Ascending aorta (tissue), 2 donors: Measurements from ENCODE around the gene RABGAP1L. TPM values are rescaled to one million over a fixed set of nuclear protein-coding genes. Genes with fewer than 3 reads are reported as not detected.
A peak's percentile ranks its signal among the peaks of the same experiment; 100 is the strongest.

Source experiments
- DNase-seq, 2 donors: peaks; one replicate each; pipeline ENCODE4 v3.0.0-alpha.2; 2019; ENCODE audit warnings: low spot score in 2 of 2
- H3K27ac ChIP-seq, 2 donors: fragments of 200-600 bp; sonication (generic); one replicate each; pipeline ENCODE4 v1.5.1; 2016 to 2017; ENCODE audit warnings: mild to moderate bottlenecking in 1 of 2
- H3K27me3 ChIP-seq: fragments of 200-600 bp; sonication (generic); one replicate; pipeline ENCODE4 v1.5.1; 2017
- H3K36me3 ChIP-seq, 2 donors: fragments of 200-600 bp; sonication (generic); one replicate each; pipeline ENCODE4 v1.5.1; 2016
- H3K4me1 ChIP-seq, 2 donors: fragments of 200-600 bp; sonication (generic); one replicate each; pipeline ENCODE4 v1.5.1; 2016 to 2017; ENCODE audit warnings: mild to moderate bottlenecking in 1 of 2
- H3K4me3 ChIP-seq, 2 donors: fragments of 200-600 bp; sonication (generic); one replicate each; pipeline ENCODE4 v1.5.1; 2016 to 2017; ENCODE audit warnings: mild to moderate bottlenecking in 1 of 2
- H3K9me3 ChIP-seq, 2 donors: fragments of 200-600 bp; sonication (generic); one replicate each; pipeline ENCODE4 v1.5.1; 2016
- CTCF ChIP-seq, 3 experiments: fragments of 200-600 bp in 2 of 3; fragments of 450-650 bp in 1 of 3; sonication (generic) in 2 of 3; IDR thresholded peaks; one replicate each; pipeline ENCODE4 v1.5.1; 2016 to 2019; ENCODE audit warnings: antibody characterized with exemption in 3 of 3, mild to moderate bottlenecking in 1 of 3, moderate library complexity in 1 of 3
- intact Hi-C: fragments of 100-400 bp; cut with DNase I; formaldehyde crosslinking; loops from one replicate; pipeline ENCODE4 v1.15.1; 2023
- total RNA-seq: library from RNA; depleted of rRNA; stranded (reverse); fragments of >200 nt; gene quantifications from one replicate; pipeline ENCODE4 v1.1.0, GENCODE V29; 2016

The RABGAP1L gene
- total RNA-seq, 1 donor from 2014 or later: 48.4 TPM

- Histone ChIP-seq H3K27me3 (no peaks in the 10 kb centered on the region), H3K27ac (no peak overlapping the region), H3K4me3 (no peak overlapping the region), H3K4me1 (no peaks in the 10 kb centered on the region), H3K9me3 (no peaks in the 10 kb centered on the region), H3K36me3 (peaks cover 0 to 11% of the 10 kb centered on the region in 2 donors)
- no peak for TF ChIP-seq CTCF (IDR thresholded peaks at IDR 0.05)
- intact Hi-C loops: no loop called here
- DNase-seq: no peak
These were observed 817.3 kb downstream of the RABGAP1L start for GRCh38 chr1:174976436-174977108.

GRCh38 chr1:174982971-174983689 lies 823.8 kb downstream of the RABGAP1L start:
- Histone ChIP-seq H3K36me3 (peaks cover 0 to 11% of the 10 kb centered on the region in 2 donors), H3K9me3 (no peaks in the 10 kb centered on the region), H3K27ac (no peak overlapping the region), H3K27me3 (no peaks in the 10 kb centered on the region), H3K4me3 (no peak overlapping the region), H3K4me1 (no peaks in the 10 kb centered on the region)
- intact Hi-C loops: loop anchor here (1.0 kb wide), 1 partner anchor 215 kb away; no protein-coding TSS in a partner anchor
- DNase-seq: no peak
- TF ChIP-seq CTCF (IDR thresholded peaks at IDR 0.05): peak; percentile 45 to 62 (median 49)

- intact Hi-C loops: no loop called here
- Histone ChIP-seq H3K36me3 (peaks cover 0 to under 1% of the 10 kb centered on the region in 2 donors), H3K9me3 (no peaks in the 10 kb centered on the region), H3K4me3 (no peak overlapping the region), H3K27me3 (no peaks in the 10 kb centered on the region), H3K27ac (no peak overlapping the region), H3K4me1 (no peaks in the 10 kb centered on the region)
- no peak for DNase-seq
- no peak for TF ChIP-seq CTCF (IDR thresholded peaks at IDR 0.05)
These were observed 825.6 kb downstream of the RABGAP1L start for GRCh38 chr1:174984952-174985351.

DNA sequence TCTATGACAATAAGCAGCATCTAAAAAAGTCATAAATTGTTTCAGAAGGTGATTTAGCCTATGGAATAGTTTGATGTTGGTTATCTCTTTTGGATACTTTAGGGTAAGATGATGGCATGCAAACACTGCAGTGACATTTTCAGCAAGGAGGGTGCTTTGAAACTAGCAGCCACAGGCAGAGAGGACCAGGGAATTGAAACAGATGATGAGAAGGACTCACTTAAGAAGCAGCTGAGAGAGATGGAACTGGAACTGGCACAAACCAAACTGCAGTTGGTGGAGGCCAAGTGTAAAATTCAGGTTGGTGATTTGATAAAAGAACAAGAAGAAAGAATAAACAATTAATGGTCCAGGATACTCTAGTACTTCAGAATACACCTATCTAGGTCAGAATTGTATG lies 829.2 kb downstream of the RABGAP1L start:
- Histone ChIP-seq H3K9me3 (no peaks in the 10 kb centered on the region), H3K27ac (no peak overlapping the region), H3K4me1 (no peaks in the 10 kb centered on the region), H3K36me3 (no peaks in the 10 kb centered on the region), H3K4me3 (no peak overlapping the region), H3K27me3 (no peaks in the 10 kb centered on the region)
- DNase-seq: no peak
- intact Hi-C loops: no loop called here
- no peak for TF ChIP-seq CTCF (IDR thresholded peaks at IDR 0.05)

GRCh38 chr1:174988986-174989385 lies 829.7 kb downstream of the RABGAP1L start:
- intact Hi-C loops: no loop called here
- Histone ChIP-seq H3K27me3 (no peaks in the 10 kb centered on the region), H3K9me3 (no peaks in the 10 kb centered on the region), H3K4me3 (no peak overlapping the region), H3K27ac (peak overlapping the region; percentile 73 to 76), H3K4me1 (no peaks in the 10 kb centered on the region), H3K36me3 (no peaks in the 10 kb centered on the region)
- DNase-seq: no peak
- no peak for TF ChIP-seq CTCF (IDR thresholded peaks at IDR 0.05)
